WTC11 (cell line): Measurements from ENCODE around the gene RASA1.

Experiments
- CBFB ChIP-seq: sonication (generic); formaldehyde crosslinking; IDR thresholded peaks from 2 replicates; pipeline ENCODE4 v1.8.1; 2022; ENCODE audit warnings: mild to moderate bottlenecking, low read depth, missing genetic modification reagents
- CTCF ChIP-seq: fragments of 200-600 bp; IDR thresholded peaks from 2 replicates; pipeline ENCODE4 v1.8.0; 2022; ENCODE audit warnings: antibody characterized with exemption
- USF1 ChIP-seq: sonication (generic); formaldehyde crosslinking; IDR thresholded peaks from 2 replicates; pipeline ENCODE4 v1.8.0; 2022; ENCODE audit warnings: mild to moderate bottlenecking, missing genetic modification reagents
- TF ChIP-seq, protein P1 (sequence below): sonication (generic); formaldehyde crosslinking; conservative IDR thresholded peaks from 2 replicates; pipeline ENCODE4 v1.8.1; 2023; ENCODE audit warnings: mild to moderate bottlenecking, low read depth, missing genetic modification reagents, moderate library complexity

DNA sequence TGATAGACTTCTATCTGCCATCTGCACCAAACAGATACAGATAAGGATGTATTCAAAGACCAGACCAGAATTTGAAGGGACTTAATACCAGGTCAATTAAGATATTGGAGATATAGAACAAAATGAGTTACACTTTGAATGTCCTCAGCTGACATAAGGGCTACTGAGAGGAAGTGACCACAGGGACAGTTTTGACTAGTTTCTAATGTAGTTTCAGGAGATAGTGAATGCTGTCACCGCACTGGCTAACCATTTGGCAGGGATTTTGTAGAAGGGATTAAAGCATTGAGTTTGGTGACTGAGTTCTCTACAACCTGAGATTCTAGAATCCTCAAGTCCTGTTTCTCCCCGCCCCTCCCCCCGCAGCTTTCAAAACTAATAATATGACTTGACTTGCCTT lies 122.4 kb downstream of the RASA1 start:
- TF ChIP-seq USF1 (CRISPR knock-in tag) (no peak), CTCF (no peak), CBFB (CRISPR knock-in tag) (no peak)
- TF ChIP-seq, protein P1, sequence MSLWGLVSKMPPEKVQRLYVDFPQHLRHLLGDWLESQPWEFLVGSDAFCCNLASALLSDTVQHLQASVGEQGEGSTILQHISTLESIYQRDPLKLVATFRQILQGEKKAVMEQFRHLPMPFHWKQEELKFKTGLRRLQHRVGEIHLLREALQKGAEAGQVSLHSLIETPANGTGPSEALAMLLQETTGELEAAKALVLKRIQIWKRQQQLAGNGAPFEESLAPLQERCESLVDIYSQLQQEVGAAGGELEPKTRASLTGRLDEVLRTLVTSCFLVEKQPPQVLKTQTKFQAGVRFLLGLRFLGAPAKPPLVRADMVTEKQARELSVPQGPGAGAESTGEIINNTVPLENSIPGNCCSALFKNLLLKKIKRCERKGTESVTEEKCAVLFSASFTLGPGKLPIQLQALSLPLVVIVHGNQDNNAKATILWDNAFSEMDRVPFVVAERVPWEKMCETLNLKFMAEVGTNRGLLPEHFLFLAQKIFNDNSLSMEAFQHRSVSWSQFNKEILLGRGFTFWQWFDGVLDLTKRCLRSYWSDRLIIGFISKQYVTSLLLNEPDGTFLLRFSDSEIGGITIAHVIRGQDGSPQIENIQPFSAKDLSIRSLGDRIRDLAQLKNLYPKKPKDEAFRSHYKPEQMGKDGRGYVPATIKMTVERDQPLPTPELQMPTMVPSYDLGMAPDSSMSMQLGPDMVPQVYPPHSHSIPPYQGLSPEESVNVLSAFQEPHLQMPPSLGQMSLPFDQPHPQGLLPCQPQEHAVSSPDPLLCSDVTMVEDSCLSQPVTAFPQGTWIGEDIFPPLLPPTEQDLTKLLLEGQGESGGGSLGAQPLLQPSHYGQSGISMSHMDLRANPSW: no peak
